Frontal cortex (tissue), 4 donors: ENCODE results near the gene ZNF567. TPM values are rescaled to one million over a fixed set of nuclear protein-coding genes. Genes with fewer than 3 reads are reported as not detected.
"Not testable (repeated sequence)": the region's sequence is repeated elsewhere in the genome, so short reads cannot be mapped to it uniquely, and the experiment has no call there.

Source experiments
- DNase-seq, 2 donors: peaks; one replicate each; pipeline ENCODE4 v3.0.0; 2012; ENCODE audit warnings: low spot score in 2 of 2
- FAIRE-seq: peaks from 2 replicates; lab custom pipeline; 2012; peaks lifted over from hg19 to GRCh38; lab: Jason Lieb, UNC
- total RNA-seq: library from RNA; depleted of rRNA; stranded (reverse); fragments of >200 nt; gene quantifications from one replicate; pipeline ENCODE4 v1.2.3, GENCODE V29; 2014
- donor health status: control.
- donor health status: control.
- donor health status: control.

ZNF567 gene
- total RNA-seq, 1 donor from 2014 or later, result 19.2 TPM

- DNase-seq, FAIRE-seq: not testable (repeated sequence)
These were observed 62.2 kb downstream of the ZNF567 start for GRCh38 chr19:36749613-36750012.

- no peak for DNase-seq
- FAIRE-seq, result no peak
These were observed 62.8 kb downstream of the ZNF567 start for GRCh38 chr19:36750066-36750691.

Other genes with a start within 250 kb of the ZNF567 start
- gene ZNF566, start 198.1 kb upstream of the ZNF567 start, total RNA-seq, result 72.2 TPM
- 34.2 TPM for gene ZNF260, start 159.3 kb upstream of the ZNF567 start, total RNA-seq
- 59.1 TPM for gene ZNF529, start 114.3 kb upstream of the ZNF567 start, total RNA-seq
- gene ZNF382, start 82.3 kb upstream of the ZNF567 start, total RNA-seq, result 96.2 TPM
- 49.7 TPM for gene ZNF461, start 20.8 kb upstream of the ZNF567 start, total RNA-seq
- gene ZNF850, start 85.2 kb downstream of the ZNF567 start, total RNA-seq, result 6.1 TPM
- gene ZNF790, start 150.8 kb downstream of the ZNF567 start, total RNA-seq, result 26.1 TPM
- 24.9 TPM for gene ZNF345, start 163.3 kb downstream of the ZNF567 start, total RNA-seq
- 9.4 TPM for gene ZNF829, start 228.7 kb downstream of the ZNF567 start, total RNA-seq
- 49.7 TPM for gene ZNF568, start 228.7 kb downstream of the ZNF567 start, total RNA-seq